ENCODE data around the gene CHAF1B.

- TF ChIP-seq POLR2A (IDR thresholded peaks at IDR 0.05; ENCODE audit: low read depth, low read length) (no peak), POLR2AphosphoS5 (IDR thresholded peaks at IDR 0.05; ENCODE audit: low read depth, low read length) (no peak), TAF1 (IDR thresholded peaks at IDR 0.05; ENCODE audit: borderline replicate concordance, low read depth, low read length) (no peak)
Observed at GRCh38 chr21:36397606-36398005, 12.4 kb downstream of the CHAF1B start.

Measured in GM12892 (cell line).